ENCODE results near the gene DHCR24.

DNA sequence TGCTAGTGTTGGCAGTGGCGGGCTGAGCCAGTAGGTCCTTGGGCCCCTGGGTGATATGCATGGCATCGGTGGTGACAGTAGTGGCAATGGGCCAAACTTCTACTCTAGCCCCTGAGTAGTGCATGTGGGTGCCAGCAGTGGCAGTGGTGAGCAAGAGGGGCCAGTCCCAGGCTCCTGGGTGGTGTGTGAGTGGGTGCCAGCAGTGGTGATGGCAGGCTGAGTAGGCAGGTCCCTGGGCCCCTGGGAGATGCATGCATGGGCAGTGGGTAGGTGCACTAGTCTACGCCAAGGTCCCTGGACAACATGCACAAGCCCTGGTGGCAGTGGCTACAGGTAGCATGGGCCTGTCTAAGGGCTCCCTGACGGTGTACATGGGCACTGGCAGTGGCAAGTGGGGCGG, 61.3 kb downstream of the DHCR24 start:
- TF ChIP-seq, protein P1, sequence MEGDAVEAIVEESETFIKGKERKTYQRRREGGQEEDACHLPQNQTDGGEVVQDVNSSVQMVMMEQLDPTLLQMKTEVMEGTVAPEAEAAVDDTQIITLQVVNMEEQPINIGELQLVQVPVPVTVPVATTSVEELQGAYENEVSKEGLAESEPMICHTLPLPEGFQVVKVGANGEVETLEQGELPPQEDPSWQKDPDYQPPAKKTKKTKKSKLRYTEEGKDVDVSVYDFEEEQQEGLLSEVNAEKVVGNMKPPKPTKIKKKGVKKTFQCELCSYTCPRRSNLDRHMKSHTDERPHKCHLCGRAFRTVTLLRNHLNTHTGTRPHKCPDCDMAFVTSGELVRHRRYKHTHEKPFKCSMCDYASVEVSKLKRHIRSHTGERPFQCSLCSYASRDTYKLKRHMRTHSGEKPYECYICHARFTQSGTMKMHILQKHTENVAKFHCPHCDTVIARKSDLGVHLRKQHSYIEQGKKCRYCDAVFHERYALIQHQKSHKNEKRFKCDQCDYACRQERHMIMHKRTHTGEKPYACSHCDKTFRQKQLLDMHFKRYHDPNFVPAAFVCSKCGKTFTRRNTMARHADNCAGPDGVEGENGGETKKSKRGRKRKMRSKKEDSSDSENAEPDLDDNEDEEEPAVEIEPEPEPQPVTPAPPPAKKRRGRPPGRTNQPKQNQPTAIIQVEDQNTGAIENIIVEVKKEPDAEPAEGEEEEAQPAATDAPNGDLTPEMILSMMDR (conservative IDR thresholded peaks at IDR 0.05; ENCODE audit: low read depth in 2 of 2): no peak
- TF ChIP-seq EZH2 (IDR thresholded peaks at IDR 0.05; ENCODE audit: low read depth, unreplicated experiment) (no peak), STAT1 (IDR thresholded peaks at IDR 0.05; ENCODE audit: unreplicated experiment) (no peak), JUNB (IDR thresholded peaks at IDR 0.05; ENCODE audit: unreplicated experiment) (no peak), EZH2phosphoT487 (IDR thresholded peaks at IDR 0.05; ENCODE audit: unreplicated experiment) (no peak), POLR2AphosphoS5 (IDR thresholded peaks at IDR 0.05; ENCODE audit: low read depth) (no peak), CREB1 (CRISPR knock-in tag; IDR thresholded peaks at IDR 0.05; ENCODE audit: low read depth) (no peak), ZNF114 (CRISPR knock-in tag; IDR thresholded peaks at IDR 0.05) (no peak), ZNF331 (CRISPR knock-in tag; IDR thresholded peaks at IDR 0.05; ENCODE audit: low read depth) (no peak), NANOG (IDR thresholded peaks at IDR 0.05; ENCODE audit: borderline replicate concordance) (no peak)
- TF ChIP-seq, protein P2, sequence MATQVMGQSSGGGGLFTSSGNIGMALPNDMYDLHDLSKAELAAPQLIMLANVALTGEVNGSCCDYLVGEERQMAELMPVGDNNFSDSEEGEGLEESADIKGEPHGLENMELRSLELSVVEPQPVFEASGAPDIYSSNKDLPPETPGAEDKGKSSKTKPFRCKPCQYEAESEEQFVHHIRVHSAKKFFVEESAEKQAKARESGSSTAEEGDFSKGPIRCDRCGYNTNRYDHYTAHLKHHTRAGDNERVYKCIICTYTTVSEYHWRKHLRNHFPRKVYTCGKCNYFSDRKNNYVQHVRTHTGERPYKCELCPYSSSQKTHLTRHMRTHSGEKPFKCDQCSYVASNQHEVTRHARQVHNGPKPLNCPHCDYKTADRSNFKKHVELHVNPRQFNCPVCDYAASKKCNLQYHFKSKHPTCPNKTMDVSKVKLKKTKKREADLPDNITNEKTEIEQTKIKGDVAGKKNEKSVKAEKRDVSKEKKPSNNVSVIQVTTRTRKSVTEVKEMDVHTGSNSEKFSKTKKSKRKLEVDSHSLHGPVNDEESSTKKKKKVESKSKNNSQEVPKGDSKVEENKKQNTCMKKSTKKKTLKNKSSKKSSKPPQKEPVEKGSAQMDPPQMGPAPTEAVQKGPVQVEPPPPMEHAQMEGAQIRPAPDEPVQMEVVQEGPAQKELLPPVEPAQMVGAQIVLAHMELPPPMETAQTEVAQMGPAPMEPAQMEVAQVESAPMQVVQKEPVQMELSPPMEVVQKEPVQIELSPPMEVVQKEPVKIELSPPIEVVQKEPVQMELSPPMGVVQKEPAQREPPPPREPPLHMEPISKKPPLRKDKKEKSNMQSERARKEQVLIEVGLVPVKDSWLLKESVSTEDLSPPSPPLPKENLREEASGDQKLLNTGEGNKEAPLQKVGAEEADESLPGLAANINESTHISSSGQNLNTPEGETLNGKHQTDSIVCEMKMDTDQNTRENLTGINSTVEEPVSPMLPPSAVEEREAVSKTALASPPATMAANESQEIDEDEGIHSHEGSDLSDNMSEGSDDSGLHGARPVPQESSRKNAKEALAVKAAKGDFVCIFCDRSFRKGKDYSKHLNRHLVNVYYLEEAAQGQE (IDR thresholded peaks at IDR 0.05; ENCODE audit: unreplicated experiment): no peak
- TF ChIP-seq, protein P3, sequence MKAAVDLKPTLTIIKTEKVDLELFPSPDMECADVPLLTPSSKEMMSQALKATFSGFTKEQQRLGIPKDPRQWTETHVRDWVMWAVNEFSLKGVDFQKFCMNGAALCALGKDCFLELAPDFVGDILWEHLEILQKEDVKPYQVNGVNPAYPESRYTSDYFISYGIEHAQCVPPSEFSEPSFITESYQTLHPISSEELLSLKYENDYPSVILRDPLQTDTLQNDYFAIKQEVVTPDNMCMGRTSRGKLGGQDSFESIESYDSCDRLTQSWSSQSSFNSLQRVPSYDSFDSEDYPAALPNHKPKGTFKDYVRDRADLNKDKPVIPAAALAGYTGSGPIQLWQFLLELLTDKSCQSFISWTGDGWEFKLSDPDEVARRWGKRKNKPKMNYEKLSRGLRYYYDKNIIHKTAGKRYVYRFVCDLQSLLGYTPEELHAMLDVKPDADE (IDR thresholded peaks at IDR 0.05): no peak
